Stimulated activated CD8-positive, alpha-beta memory T cell treated with anti-CD3 and anti-CD28 coated beads, Interleukin-4, amount 100 ng/mL, for 1 hour (primary cell): ENCODE measurements around the gene FAM199X.

Source experiments
- DNase-seq, 2 donors: peaks; one replicate each; pipeline ENCODE4 v3.0.0-alpha.2; 2020; ENCODE audit warnings: low read depth in 2 of 2, low spot score in 1 of 2

FAM199X gene

GRCh38 chrX:104165894-104166734 is at the start of gene FAM199X:
TSS of gene FAM199X (plus strand) at chrX:104166453. CDS start at chrX:104166786, 333 bp downstream.
- DNase-seq = peak; percentile 56 to 65

GRCh38 chrX:104117759-104118158 is 48.5 kb upstream of the FAM199X start:
- no peak for DNase-seq

GRCh38 chrX:104118765-104119164 is 47.5 kb upstream of the FAM199X start:
- DNase-seq = no peak

GRCh38 chrX:104122829-104123228 is 43.4 kb upstream of the FAM199X start:
- no peak for DNase-seq

GRCh38 chrX:104126856-104127255 is 39.4 kb upstream of the FAM199X start:
- no peak for DNase-seq

- DNase-seq = no peak
Observed at GRCh38 chrX:104130808-104131207, 35.4 kb upstream of the FAM199X start.

- no peak for DNase-seq
Observed at GRCh38 chrX:104134583-104135261, 31.5 kb upstream of the FAM199X start.

- DNase-seq = no peak
Observed at GRCh38 chrX:104135677-104136076, 30.6 kb upstream of the FAM199X start.

GRCh38 chrX:104136241-104137019 is 29.8 kb upstream of the FAM199X start:
- peak in 1 of 2 donors; percentile 25 for DNase-seq

- DNase-seq = no peak
Observed at GRCh38 chrX:104137496-104137895, 28.8 kb upstream of the FAM199X start.

- DNase-seq = no peak
Observed at GRCh38 chrX:104141087-104141760, 25.0 kb upstream of the FAM199X start.

GRCh38 chrX:104151037-104151436 is 15.2 kb upstream of the FAM199X start:
- DNase-seq = no peak

- DNase-seq = peak; percentile 35 to 51
Observed at GRCh38 chrX:104156630-104157529, 9.4 kb upstream of the FAM199X start, which contains the start of gene SLC25A53. TSS of gene SLC25A53 (minus strand) at chrX:104157009. CDS start at chrX:104105257, 51,752 bp downstream.

GRCh38 chrX:104166735-104167436 is 633 bp downstream of the FAM199X start:
- no peak for DNase-seq

GRCh38 chrX:104168127-104168526 is 1.9 kb downstream of the FAM199X start:
- DNase-seq = no peak

- no peak for DNase-seq
Observed at GRCh38 chrX:104172121-104172520, 5.9 kb downstream of the FAM199X start.

GRCh38 chrX:104172788-104173187 is 6.5 kb downstream of the FAM199X start:
- no peak for DNase-seq

GRCh38 chrX:104173841-104174240 is 7.6 kb downstream of the FAM199X start:
- no peak for DNase-seq

GRCh38 chrX:104183685-104184084 is 17.4 kb downstream of the FAM199X start:
- no peak for DNase-seq
